H9 (cell line): ENCODE results near the gene SNTG2. TPM values are rescaled to one million over a fixed set of nuclear protein-coding genes. Genes with fewer than 3 reads are reported as not detected.

Source experiments
- DNase-seq: peaks from one replicate; pipeline ENCODE4 v3.0.0-alpha.2; 2017
- H2AFZ ChIP-seq: one replicate; pipeline ENCODE4 v1.6.1; 2013; ENCODE audit warnings: mild to moderate bottlenecking, low read length, control low read depth, moderate library complexity
- H2AK5ac ChIP-seq: 2 replicates; pipeline ENCODE4 v1.6.1; 2013; ENCODE audit warnings: low read length, control low read depth, mixed read lengths; ENCODE audit not compliant: insufficient read length
- H2BK120ac ChIP-seq: one replicate; pipeline ENCODE4 v1.6.1; 2013; ENCODE audit warnings: low read depth, mild to moderate bottlenecking, low read length, control low read depth, inconsistent platforms; ENCODE audit not compliant: poor library complexity, severe bottlenecking
- H2BK12ac ChIP-seq: 2 replicates; pipeline ENCODE4 v1.6.1; 2013; ENCODE audit warnings: low read length, control low read depth, mixed read lengths, low read depth; ENCODE audit not compliant: insufficient read length
- H2BK15ac ChIP-seq: 2 replicates; pipeline ENCODE4 v1.6.1; 2013; ENCODE audit warnings: low read depth, low read length, control low read depth
- H2BK20ac ChIP-seq: one replicate; pipeline ENCODE4 v1.6.1; 2013; ENCODE audit warnings: low read depth, mild to moderate bottlenecking, low read length, control low read depth, inconsistent platforms; ENCODE audit not compliant: poor library complexity, severe bottlenecking
- H2BK5ac ChIP-seq: 2 replicates; pipeline ENCODE4 v1.6.1; 2013; ENCODE audit warnings: low read length, control low read depth, mixed read lengths; ENCODE audit not compliant: insufficient read length
- H3K14ac ChIP-seq: 2 replicates; pipeline ENCODE4 v1.6.1; 2013; ENCODE audit warnings: low read length, control low read depth; ENCODE audit not compliant: insufficient read depth
- H3K18ac ChIP-seq: 2 replicates; pipeline ENCODE4 v1.6.1; 2013; ENCODE audit warnings: low read depth, mild to moderate bottlenecking, mixed read lengths, low read length, control low read depth; ENCODE audit not compliant: insufficient read length
- H3K23ac ChIP-seq: 2 replicates; pipeline ENCODE4 v1.6.1; 2013; ENCODE audit warnings: low read length, control low read depth, mixed read lengths, low read depth; ENCODE audit not compliant: insufficient read length
- H3K23me2 ChIP-seq: 2 replicates; pipeline ENCODE4 v1.6.1; 2013; ENCODE audit warnings: low read depth, mild to moderate bottlenecking, mixed read lengths, low read length, control low read depth; ENCODE audit not compliant: insufficient read length, poor library complexity, severe bottlenecking
- H3K27ac ChIP-seq: 2 replicates; pipeline ENCODE4 v1.5.1; 2013; ENCODE audit warnings: low read length, control low read depth, mixed read lengths, low read depth; ENCODE audit not compliant: insufficient read length
- H3K27me3 ChIP-seq: 2 replicates; pipeline ENCODE4 v1.6.1; 2013; ENCODE audit warnings: low read length, control low read depth, inconsistent platforms; ENCODE audit not compliant: insufficient read depth
- H3K4ac ChIP-seq: 2 replicates; pipeline ENCODE4 v1.6.1; 2013; ENCODE audit warnings: low read depth, mild to moderate bottlenecking, control low read depth, inconsistent platforms, low read length, moderate library complexity
- H3K4me1 ChIP-seq: 2 replicates; pipeline ENCODE4 v1.6.1; 2013; ENCODE audit warnings: low read length, control low read depth, inconsistent platforms; ENCODE audit not compliant: insufficient read depth
- H3K4me2 ChIP-seq: 2 replicates; pipeline ENCODE4 v1.6.1; 2013; ENCODE audit warnings: low read length, control low read depth, mixed read lengths; ENCODE audit not compliant: insufficient read length, insufficient read depth
- H3K56ac ChIP-seq: 2 replicates; pipeline ENCODE4 v1.6.1; 2013; ENCODE audit warnings: low read depth, mild to moderate bottlenecking, mixed read lengths, low read length, control low read depth; ENCODE audit not compliant: insufficient read length
- H3K79me1 ChIP-seq: 2 replicates; pipeline ENCODE4 v1.6.1; 2013; ENCODE audit warnings: low read depth, mild to moderate bottlenecking, moderate library complexity, low read length, control low read depth, inconsistent platforms; ENCODE audit not compliant: insufficient read depth, poor library complexity, severe bottlenecking
- H3K79me2 ChIP-seq: 2 replicates; pipeline ENCODE4 v1.6.1; 2013; ENCODE audit warnings: low read length, control low read depth, inconsistent platforms; ENCODE audit not compliant: insufficient read depth
- H3K9ac ChIP-seq: 2 replicates; pipeline ENCODE4 v1.6.1; 2013; ENCODE audit warnings: low read length, control low read depth, mixed read lengths; ENCODE audit not compliant: insufficient read length; ENCODE audit errors: extremely low read depth
- H3K9me3 ChIP-seq: one replicate; pipeline ENCODE4 v1.6.1; 2013; ENCODE audit warnings: low read depth, low read length, inconsistent platforms; ENCODE audit not compliant: control insufficient read depth
- H3T11ph ChIP-seq: one replicate; pipeline ENCODE4 v1.6.1; 2013; ENCODE audit warnings: mild to moderate bottlenecking, low read length, control low read depth, inconsistent platforms
- H4K20me1 ChIP-seq: one replicate; pipeline ENCODE4 v1.6.1; 2013; ENCODE audit not compliant: control insufficient read depth, insufficient read length, insufficient read depth
- H4K5ac ChIP-seq: 2 replicates; pipeline ENCODE4 v1.6.1; 2013; ENCODE audit warnings: low read depth, mild to moderate bottlenecking, mixed read lengths, low read length, control low read depth; ENCODE audit not compliant: insufficient read length
- H4K8ac ChIP-seq: replicated peaks from 2 replicates; pipeline ENCODE4 v1.6.1; 2013; ENCODE audit warnings: low read length, control low read depth, mixed read lengths, low read depth; ENCODE audit not compliant: insufficient read length
- H4K91ac ChIP-seq: 2 replicates; pipeline ENCODE4 v1.6.1; 2013; ENCODE audit warnings: low read depth, mild to moderate bottlenecking, moderate library complexity, mixed read lengths, low read length, control low read depth; ENCODE audit not compliant: insufficient read length
- H3K27ac Mint-ChIP-seq, 3 experiments: 2 replicates in 2 of 3; 3 replicates in 1 of 3; pipeline ENCODE4 v1.8.0; 2020 to 2021; ENCODE audit warnings: mixed read lengths in 3 of 3, mild to moderate bottlenecking in 1 of 3, moderate library complexity in 1 of 3
- H3K27me3 Mint-ChIP-seq: 2 replicates; pipeline ENCODE4 v1.8.0; 2021; ENCODE audit warnings: low read depth, mild to moderate bottlenecking, moderate library complexity, mixed read lengths
- H3K36me3 Mint-ChIP-seq, 3 experiments: 2 replicates in 2 of 3; 3 replicates in 1 of 3; pipeline ENCODE4 v1.8.0; 2020 to 2021; ENCODE audit warnings: low read depth in 3 of 3, mixed read lengths in 3 of 3; ENCODE audit not compliant: insufficient read depth in 1 of 3
- H3K4me1 Mint-ChIP-seq, 2 experiments: 2 replicates each; pipeline ENCODE4 v1.8.0; 2020; ENCODE audit warnings: mixed read lengths in 2 of 2
- H3K4me3 Mint-ChIP-seq, 2 experiments: 2 replicates in 1 of 2; 3 replicates in 1 of 2; pipeline ENCODE4 v1.8.0; 2020 to 2021; ENCODE audit warnings: mild to moderate bottlenecking in 2 of 2, mixed read lengths in 2 of 2, moderate library complexity in 1 of 2
- H3K9me3 Mint-ChIP-seq, 2 experiments: 2 replicates in 1 of 2; 3 replicates in 1 of 2; pipeline ENCODE4 v1.8.0; 2020; ENCODE audit warnings: mild to moderate bottlenecking in 2 of 2, mixed read lengths in 2 of 2, moderate library complexity in 1 of 2
- CTCF ChIP-seq: fragments of 200-600 bp; sonication (generic); conservative IDR thresholded peaks from 3 replicates; pipeline ENCODE4 v1.8.0; 2021; ENCODE audit warnings: antibody characterized with exemption, mild to moderate bottlenecking
- WGBS: extraction: QIAGEN DNeasy Blood & Tissue Kit; methylation state at CpG from one replicate; pipeline ENCODE4 v1.1.7; 2013; ENCODE audit warnings: missing lambda C conversion rate, low lambda C conversion rate, mixed read lengths; ENCODE audit not compliant: insufficient read length; ENCODE audit errors: extremely low coverage; 5-methylcytosine and 5-hydroxymethylcytosine counted together
- total RNA-seq: library from RNA; stranded (reverse); gene quantifications from 2 replicates; pipeline ENCODE4 v1.2.1, GENCODE V29; 2021

SNTG2 gene
- total RNA-seq, 1 experiment from 2014 or later, result 13.2 TPM

DNA sequence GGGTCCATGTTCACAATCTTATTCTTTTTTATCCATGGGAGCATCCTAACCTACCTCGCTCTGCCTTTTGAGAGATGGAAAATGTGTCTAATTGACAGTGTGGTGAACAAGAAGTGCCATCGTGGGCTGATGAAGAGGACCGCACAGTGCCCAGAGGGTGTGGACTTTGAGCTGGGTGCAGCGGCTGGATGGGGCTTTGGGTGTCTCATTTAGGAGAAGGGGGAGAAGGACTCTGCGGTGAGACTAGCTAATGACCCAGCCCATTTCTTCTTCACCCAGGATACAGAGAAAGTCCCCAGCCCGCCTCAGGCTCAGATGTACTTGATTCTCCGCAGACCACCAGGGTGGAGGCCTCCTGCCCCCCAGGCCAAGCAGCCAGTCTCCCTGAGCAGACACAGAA, 33.7 kb upstream of the SNTG2 start:
- Histone ChIP-seq H3K9me3 (no peaks in the 10 kb centered on the region), H3K27me3 (no peaks in the 10 kb centered on the region), H4K91ac (no peak overlapping the region), H4K5ac (no peak overlapping the region), H2BK20ac (no peak overlapping the region), H3K4me1 (no peaks in the 10 kb centered on the region), H2AFZ (no peak overlapping the region), H3K27ac (no peak overlapping the region), H3T11ph (no peak overlapping the region), H2AK5ac (no peak overlapping the region), H3K79me2 (no peaks in the 10 kb centered on the region), H3K18ac (no peak overlapping the region), H3K14ac (no peak overlapping the region), H3K23ac (no peak overlapping the region), H3K9ac (no peak overlapping the region), H2BK15ac (no peak overlapping the region), H2BK12ac (no peak overlapping the region), H2BK5ac (no peak overlapping the region), H4K8ac (no peak overlapping the region), H4K20me1 (no peaks in the 10 kb centered on the region), H2BK120ac (no peak overlapping the region), H3K79me1 (no peaks in the 10 kb centered on the region), H3K23me2 (no peaks in the 10 kb centered on the region), H3K56ac (no peak overlapping the region), H3K4ac (no peak overlapping the region), H3K4me2 (no peak overlapping the region)
- Mint-ChIP-seq H3K27ac (no peak overlapping the region; a peak in 1 of 7 replicates), H3K4me3 (no peak overlapping the region), H3K27me3 (peaks cover 3% of the 10 kb centered on the region), H3K9me3 (peaks cover 0 to 2% of the 10 kb centered on the region in 2 experiments; a peak in 1 of 5 replicates), H3K36me3 (no peaks in the 10 kb centered on the region; a peak in 1 of 7 replicates), H3K4me1 (peaks cover 5 to 9% of the 10 kb centered on the region in 2 experiments; a peak in 3 of 4 replicates)
- no peak for DNase-seq
- TF ChIP-seq CTCF, result no peak
- WGBS, result no CpG with 5 or more reads among the region's 7 CpGs
